Motor neuron (in vitro differentiated cells): Measurements from ENCODE around the gene S100A14. TPM values are rescaled to one million over a fixed set of nuclear protein-coding genes. Genes with fewer than 3 reads are reported as not detected.

Source experiments
- ATAC-seq, 8 experiments: fragments of 200-7000 bp; cut with Tn5 transposase; replicated peaks in 6 of 8; 2 replicates each; pipeline ENCODE4 v1.8.0; 2021; ENCODE audit warnings: mild to moderate bottlenecking in 8 of 8, moderate library complexity in 8 of 8
- H3K27ac ChIP-seq, 2 donors: fragments of 250-450 bp; sonication (Bioruptor Pico); 2 replicates each; pipeline ENCODE4 v1.9.0; 2021; ENCODE audit warnings: antibody characterized with exemption in 2 of 2, mild to moderate bottlenecking in 2 of 2, moderate library complexity in 1 of 2
- H3K4me1 ChIP-seq, 2 donors: fragments of 250-450 bp; sonication (Bioruptor Pico); replicated peaks in 1 of 2; 2 replicates each; pipeline ENCODE4 v1.6.1; 2021; ENCODE audit warnings: antibody characterized with exemption in 2 of 2, mild to moderate bottlenecking in 2 of 2, moderate library complexity in 1 of 2
- H3K4me3 ChIP-seq, 5 donors: fragments of 250-450 bp; sonication (Bioruptor Pico); 2 replicates each; pipeline ENCODE4 v1.9.0; 2021; ENCODE audit warnings: antibody characterized with exemption in 5 of 5, mild to moderate bottlenecking in 5 of 5, moderate library complexity in 4 of 5
- WGBS, 10 experiments: fragments of 450-650 bp; shearing (Covaris generic); methylation state at CpG; one replicate each; pipeline ENCODE4 v1.0.0; 2022; 5-methylcytosine and 5-hydroxymethylcytosine counted together
- in situ Hi-C, 9 experiments: fragments of 400-800 bp; cut with MboI; loops; one replicate each; pipeline ENCODE4 v1.15.0; 2021; ENCODE audit warnings: low sequenced_read_pairs in 9 of 9, low pct_unique_long_range_greater_than_20kb in 2 of 9; ENCODE audit not compliant: unreplicated experiment in 9 of 9
- total RNA-seq, 8 experiments: library from RNA; unstranded; fragments of 300-600 nt; gene quantifications; 2 replicates each; pipeline versions ENCODE4 v1.2.3 to v1.2.4, GENCODE V29; 2022

The S100A14 gene
- total RNA-seq, 8 experiments from 2014 or later = 0.11 to 0.66 (median 0.59) TPM; not detected in 3

DNA sequence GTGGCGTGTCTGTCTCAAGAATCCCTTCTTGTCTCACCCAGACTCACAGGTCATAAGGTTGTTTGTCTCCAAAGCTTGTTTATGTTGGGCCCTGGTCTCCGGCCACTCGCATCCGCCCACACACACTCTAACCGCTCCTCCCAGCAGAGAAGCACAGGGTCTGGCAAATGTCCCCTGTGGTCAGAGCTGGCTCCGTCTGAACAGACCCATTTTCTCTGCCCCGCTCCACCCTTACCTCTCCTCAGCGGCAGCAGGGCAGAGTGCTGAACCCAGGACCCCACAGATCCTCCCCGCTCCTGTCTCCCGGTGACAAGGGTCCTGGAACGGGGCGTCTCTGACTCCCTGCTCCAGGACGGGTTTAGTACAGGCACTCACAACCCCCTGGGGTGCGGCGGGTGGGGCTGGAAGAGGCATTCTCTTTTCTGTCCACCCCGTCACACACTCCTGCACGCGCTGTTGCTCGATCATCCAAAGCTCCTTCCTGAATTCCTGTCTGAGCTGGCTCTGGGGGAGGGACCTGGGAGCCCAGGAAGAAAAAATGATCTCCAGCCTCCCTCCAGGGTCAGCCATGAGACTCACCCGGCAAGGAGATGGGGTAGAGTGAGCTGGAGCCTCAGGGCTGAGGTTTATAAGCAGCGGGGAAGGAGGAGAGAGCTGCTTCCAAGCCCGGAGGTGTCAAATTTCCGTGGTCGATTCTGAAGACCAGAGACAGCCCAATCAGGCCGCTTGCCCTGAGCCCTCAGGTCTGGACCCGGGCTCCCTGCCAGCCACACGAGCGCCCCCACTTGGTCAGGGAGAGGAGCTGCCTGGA lies 11.0 kb upstream of the S100A14 start, which contains the start of gene S100A13:
Gene S100A13 (minus strand): TSS at position 602 of the 811 bp plus-strand sequence. CDS start 1,033 bp downstream, outside the sequence.
- H3K4me3 ChIP-seq = peak within 1 kb of the TSS; percentile 11 to 31 (median 29)
- 0 to 37% (median 0%) methylated on average over 1 to 12 of the region's 28 CpGs; no CpG with 5 or more reads in 3 of the 10 experiments for WGBS, 10 experiments
- ATAC-seq = peak; percentile 82 to 95 (median 87)
- peaks cover 19 to 26% of the 10 kb centered on the region in 2 donors for H3K4me1 ChIP-seq
- in situ Hi-C loops = loop anchor here in 3 of 9 experiments (25.0 kb wide), 1 partner anchor 115 kb away; no protein-coding TSS in a partner anchor
- H3K27ac ChIP-seq = peak within 1 kb of the TSS; percentile 27 to 74

GRCh38 chr1:153626477-153626903 lies 10.4 kb upstream of the S100A14 start:
- peak overlapping the region in 1 of 2 donors; percentile 74 for H3K27ac ChIP-seq
- no peak for ATAC-seq
- 64 to 80% (median 78%) methylated on average over 1 to 3 of the region's 3 CpGs; no CpG with 5 or more reads in 7 of the 10 experiments for WGBS, 10 experiments
- in situ Hi-C loops = loop anchor here in 3 of 9 experiments (25.0 kb wide), 1 partner anchor 114 kb away; no protein-coding TSS in a partner anchor
- H3K4me1 ChIP-seq = peaks cover 21 to 26% of the 10 kb centered on the region in 2 donors
- peak overlapping the region in 4 of 5 donors; percentile 11 to 31 (median 30) for H3K4me3 ChIP-seq

GRCh38 chr1:153624965-153625611 lies 9.0 kb upstream of the S100A14 start:
- WGBS, 10 experiments = 40 to 95% (median 90%) methylated on average over 1 to 9 of the region's 10 CpGs; no CpG with 5 or more reads in 2 of the 10 experiments
- no peak for ATAC-seq
- no peak overlapping the region for H3K4me3 ChIP-seq
- in situ Hi-C loops = loop anchor here in 3 of 9 experiments (25.0 kb wide), 1 partner anchor 113 kb away; no protein-coding TSS in a partner anchor
- H3K4me1 ChIP-seq = peaks cover 23 to 24% of the 10 kb centered on the region in 2 donors
- no peak overlapping the region for H3K27ac ChIP-seq

GRCh38 chr1:153623101-153623500 lies 7.0 kb upstream of the S100A14 start:
- H3K27ac ChIP-seq = no peak overlapping the region
- WGBS, 10 experiments = 23 to 100% (median 56%) methylated on average over 1 to 7 of the region's 7 CpGs; no CpG with 5 or more reads in 1 of the 10 experiments
- no peak for ATAC-seq
- in situ Hi-C loops = no loop called here
- no peak overlapping the region for H3K4me3 ChIP-seq
- peaks cover 22 to 24% of the 10 kb centered on the region in 2 donors for H3K4me1 ChIP-seq

GRCh38 chr1:153619171-153619570 lies 3.0 kb upstream of the S100A14 start:
- no peak for ATAC-seq
- Histone ChIP-seq H3K4me1 (peaks cover 5% of the 10 kb centered on the region in 2 donors), H3K4me3 (no peak overlapping the region), H3K27ac (no peak overlapping the region)
- WGBS, 10 experiments = 70 to 100% (median 96%) methylated on average over 1 to 5 of the region's 6 CpGs; no CpG with 5 or more reads in 3 of the 10 experiments
- in situ Hi-C loops = no loop called here

- H3K4me3 ChIP-seq = no peak overlapping the region
- ATAC-seq = peak in 6 of 8 experiments; percentile 65 to 95 (median 76)
- no peak overlapping the region for H3K27ac ChIP-seq
- 27 to 95% (median 68%) methylated on average over 2 to 6 of the region's 6 CpGs; no CpG with 5 or more reads in 4 of the 10 experiments for WGBS, 10 experiments
- in situ Hi-C loops = no loop called here
- H3K4me1 ChIP-seq = peaks cover 8 to 9% of the 10 kb centered on the region in 2 donors
Observed at GRCh38 chr1:153617663-153618062, 1.5 kb upstream of the S100A14 start.

- Histone ChIP-seq H3K27ac (no peak overlapping the region), H3K4me1 (peaks cover 12 to 17% of the 10 kb centered on the region in 2 donors), H3K4me3 (no peak overlapping the region)
- WGBS, 10 experiments = 40 to 90% (median 60%) methylated on average over 1 to 3 of the region's 5 CpGs; no CpG with 5 or more reads in 2 of the 10 experiments
- no peak for ATAC-seq
- in situ Hi-C loops = no loop called here
Observed at GRCh38 chr1:153616917-153617311, 789 bp upstream of the S100A14 start.

GRCh38 chr1:153615406-153615805 lies 719 bp downstream of the S100A14 start:
- ATAC-seq = no peak
- in situ Hi-C loops = no loop called here
- Histone ChIP-seq H3K4me3 (no peak overlapping the region), H3K27ac (no peak overlapping the region), H3K4me1 (peaks cover 10 to 23% of the 10 kb centered on the region in 2 donors)
- WGBS, 10 experiments = 50% methylated on average over 1 of the region's 2 CpGs; no CpG with 5 or more reads in 9 of the 10 experiments

GRCh38 chr1:153614906-153615305 lies 1.2 kb downstream of the S100A14 start:
- in situ Hi-C loops = no loop called here
- no peak for ATAC-seq
- H3K4me3 ChIP-seq = no peak overlapping the region
- 90 to 100% (median 100%) methylated on average over 1 to 4 of the region's 7 CpGs; no CpG with 5 or more reads in 7 of the 10 experiments for WGBS, 10 experiments
- peaks cover 10 to 23% of the 10 kb centered on the region in 2 donors for H3K4me1 ChIP-seq
- no peak overlapping the region for H3K27ac ChIP-seq

- Histone ChIP-seq H3K27ac (no peak overlapping the region), H3K4me3 (no peak overlapping the region), H3K4me1 (peaks cover 10 to 27% of the 10 kb centered on the region in 2 donors)
- in situ Hi-C loops = no loop called here
- WGBS, 10 experiments = 33 to 100% (median 88%) methylated on average over 1 of the region's 2 CpGs; no CpG with 5 or more reads in 7 of the 10 experiments
- ATAC-seq = no peak
Observed at GRCh38 chr1:153614189-153614900, 1.8 kb downstream of the S100A14 start.

GRCh38 chr1:153613406-153613805 lies 2.7 kb downstream of the S100A14 start:
- ATAC-seq = no peak
- WGBS, 10 experiments = 83 to 100% (median 90%) methylated on average over 1 to 4 of the region's 5 CpGs; no CpG with 5 or more reads in 5 of the 10 experiments
- Histone ChIP-seq H3K27ac (no peak overlapping the region), H3K4me1 (peaks cover 18 to 36% of the 10 kb centered on the region in 2 donors), H3K4me3 (no peak overlapping the region)
- in situ Hi-C loops = no loop called here

DNA sequence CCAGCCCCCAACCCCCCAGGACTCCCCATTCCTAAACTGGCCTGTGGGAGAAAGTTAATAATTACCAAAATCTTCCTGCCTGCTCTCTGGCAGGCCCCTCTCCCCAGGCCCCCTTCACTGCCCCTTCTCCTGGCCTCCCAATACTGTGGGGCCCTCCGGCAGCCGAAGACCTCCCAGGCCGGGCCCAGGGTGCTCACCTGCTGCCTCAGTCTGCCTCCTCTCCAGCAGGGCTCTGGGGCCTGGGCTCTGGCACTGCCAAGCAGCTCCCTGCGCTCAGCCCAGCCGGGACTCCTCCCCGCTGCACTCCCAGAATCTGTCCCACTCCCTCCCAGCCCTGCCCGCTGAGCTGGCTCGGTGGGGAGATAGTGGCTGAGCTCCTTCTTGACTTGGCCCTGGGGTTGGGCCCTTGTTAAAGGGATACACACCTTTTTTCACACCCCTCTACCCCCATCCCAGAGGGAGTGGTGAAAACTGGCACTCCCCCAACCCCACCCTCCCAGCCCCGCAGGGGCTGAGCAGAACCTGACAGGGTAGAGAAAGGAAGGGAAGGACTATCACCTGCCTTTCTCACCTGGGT lies 3.3 kb downstream of the S100A14 start, which contains the start of gene S100A16:
Gene S100A16 (minus strand): TSS at position 383 of the 577 bp plus-strand sequence. CDS start 4,986 bp downstream, outside the sequence.
- Histone ChIP-seq H3K4me3 (peak within 1 kb of the TSS in 2 of 5 donors; percentile 1 to 21), H3K4me1 (peaks cover 18 to 42% of the 10 kb centered on the region in 2 donors), H3K27ac (no peak within 1 kb of the TSS)
- peak; percentile 13 to 65 (median 57) for ATAC-seq
- in situ Hi-C loops = no loop called here
- 0 to 25% methylated on average over 1 to 3 of the region's 9 CpGs; no CpG with 5 or more reads in 8 of the 10 experiments for WGBS, 10 experiments
